Dermis blood vessel endothelial cell (primary cell): ENCODE measurements around the gene COPS8. TPM values are rescaled to one million over a fixed set of nuclear protein-coding genes. Genes with fewer than 3 reads are reported as not detected.

Experiments used
- DNase-seq: peaks from one replicate; pipeline ENCODE4 v3.0.0; 2010
- total RNA-seq: library from RNA; depleted of rRNA; stranded (reverse); fragments of >200 nt; gene quantifications from 2 replicates; pipeline ENCODE4 v1.2.3, GENCODE V29; 2014

Gene COPS8
- total RNA-seq, 1 donor from 2014 or later: 80.2 TPM

DNA sequence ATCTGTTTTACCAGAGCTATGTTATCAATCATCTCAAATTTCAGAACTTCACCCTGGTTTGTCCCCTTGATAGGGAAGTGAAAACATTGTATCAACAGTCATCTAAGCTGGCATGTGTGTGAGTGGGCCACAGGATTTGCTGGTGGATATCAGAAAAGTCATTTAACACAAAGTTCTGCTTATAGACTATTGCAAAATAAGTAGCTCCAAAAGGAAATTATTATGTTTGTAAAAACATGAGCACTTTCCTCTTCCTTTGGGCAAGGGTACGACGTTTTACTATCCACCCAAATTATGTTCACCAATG is 20.7 kb upstream of the COPS8 start:
- DNase-seq: no peak

DNA sequence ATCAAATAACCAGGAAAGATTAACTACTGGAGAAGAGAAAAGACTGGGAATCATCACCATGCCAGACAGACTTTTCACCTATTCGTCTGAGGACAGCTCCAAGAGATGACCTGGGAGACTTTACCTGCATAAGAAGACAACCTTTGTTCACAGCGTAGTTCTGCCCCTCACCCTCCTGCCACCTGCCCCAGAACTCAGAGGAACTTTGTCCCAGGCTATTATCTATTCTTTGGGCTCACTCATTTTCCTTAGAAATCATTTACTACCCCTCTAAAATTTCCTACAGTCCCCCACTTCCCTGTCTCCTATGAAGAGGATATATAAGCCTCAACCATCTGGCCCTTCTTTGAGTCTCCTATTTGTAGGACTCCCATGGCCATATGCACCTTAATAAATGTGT is 19.3 kb upstream of the COPS8 start:
- no peak for DNase-seq

DNA sequence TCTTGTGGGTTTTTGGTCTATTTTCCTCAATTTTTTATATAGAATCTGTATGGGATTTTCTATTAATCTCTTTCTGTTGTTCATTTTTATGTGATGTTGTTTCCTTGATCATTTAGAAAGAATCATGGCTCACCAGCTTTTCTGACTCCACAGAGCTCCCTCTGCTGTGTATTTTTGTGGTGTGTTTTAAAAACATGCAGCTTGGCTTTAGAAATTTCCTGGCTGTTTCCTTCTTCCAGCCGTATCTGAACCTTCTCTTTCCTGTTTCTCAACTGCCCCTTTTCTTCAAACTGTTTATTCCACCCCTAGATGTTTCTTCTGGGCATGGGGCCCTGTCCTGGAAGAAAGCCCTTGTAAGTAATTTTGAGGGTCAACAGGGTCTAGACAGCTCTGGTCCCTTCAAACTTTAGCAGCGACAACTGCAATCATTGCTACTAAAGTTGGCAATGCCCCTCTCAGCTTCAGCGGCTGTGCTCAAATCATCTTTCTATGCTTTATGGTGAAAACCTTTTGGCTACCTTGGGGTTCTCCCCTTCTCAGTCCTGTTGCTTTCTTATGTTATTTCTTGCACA is 17.6 kb upstream of the COPS8 start:
- peak; percentile 50 for DNase-seq

DNA sequence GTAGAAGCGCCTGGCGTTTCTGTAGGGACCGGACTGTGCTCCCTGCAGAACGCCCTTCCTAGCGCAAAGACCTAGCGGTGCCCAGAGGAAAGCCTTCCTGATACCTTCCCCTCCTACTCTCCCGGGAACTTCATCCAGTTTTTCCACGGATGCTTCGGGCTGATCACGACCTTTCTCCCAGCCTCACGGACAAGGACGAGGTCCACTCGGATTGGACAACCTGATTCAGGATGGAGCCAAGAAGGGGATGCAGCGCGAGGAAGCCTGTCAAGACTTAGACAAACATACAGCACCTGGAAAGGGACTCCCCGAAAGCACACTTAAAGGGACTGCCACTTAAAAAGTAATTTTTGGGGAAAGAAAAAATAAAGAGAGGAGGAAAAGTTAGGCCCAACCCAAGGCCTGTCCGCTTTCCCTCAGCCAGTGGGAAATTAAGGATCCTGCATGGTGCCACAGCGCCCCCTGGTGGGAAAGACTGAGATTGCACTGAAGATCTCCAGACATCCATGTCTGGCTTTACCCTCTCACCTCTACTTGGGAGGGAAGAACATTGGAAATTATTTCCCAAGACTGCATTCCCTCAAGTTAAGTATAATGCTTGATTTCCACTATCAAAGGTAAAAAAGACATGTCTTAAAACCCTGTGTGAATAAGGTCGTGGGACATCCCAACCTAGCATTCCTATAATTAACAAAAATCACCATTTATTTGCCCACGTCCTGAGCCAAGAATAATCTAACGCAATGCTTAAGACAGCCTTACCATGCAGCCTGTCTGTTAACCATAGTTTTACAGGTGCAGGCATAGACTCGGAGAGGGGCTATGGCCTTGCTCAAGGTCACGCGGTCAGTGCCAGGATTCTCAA is 13.4 kb upstream of the COPS8 start:
- DNase-seq: peak; percentile 85

DNA sequence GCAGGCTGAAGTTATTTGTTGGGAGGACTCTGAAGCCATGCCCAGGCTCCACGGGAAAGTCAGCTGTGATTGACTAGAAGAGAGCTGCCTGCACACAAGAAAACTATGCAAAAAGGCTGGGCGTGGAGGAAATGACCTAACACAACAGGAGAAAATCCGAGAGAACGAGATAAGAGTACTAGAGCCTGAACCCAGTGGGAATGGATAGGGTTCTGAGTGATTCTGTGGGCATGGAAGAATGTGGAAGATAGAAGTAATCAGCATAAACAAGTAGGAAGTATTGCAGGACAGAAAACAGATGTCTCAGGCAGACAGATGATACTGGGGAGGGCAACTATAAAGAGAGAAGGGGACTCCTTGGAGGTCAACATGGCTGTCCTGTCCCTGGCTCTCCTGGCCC is 12.1 kb upstream of the COPS8 start:
- peak; percentile 76 for DNase-seq

DNA sequence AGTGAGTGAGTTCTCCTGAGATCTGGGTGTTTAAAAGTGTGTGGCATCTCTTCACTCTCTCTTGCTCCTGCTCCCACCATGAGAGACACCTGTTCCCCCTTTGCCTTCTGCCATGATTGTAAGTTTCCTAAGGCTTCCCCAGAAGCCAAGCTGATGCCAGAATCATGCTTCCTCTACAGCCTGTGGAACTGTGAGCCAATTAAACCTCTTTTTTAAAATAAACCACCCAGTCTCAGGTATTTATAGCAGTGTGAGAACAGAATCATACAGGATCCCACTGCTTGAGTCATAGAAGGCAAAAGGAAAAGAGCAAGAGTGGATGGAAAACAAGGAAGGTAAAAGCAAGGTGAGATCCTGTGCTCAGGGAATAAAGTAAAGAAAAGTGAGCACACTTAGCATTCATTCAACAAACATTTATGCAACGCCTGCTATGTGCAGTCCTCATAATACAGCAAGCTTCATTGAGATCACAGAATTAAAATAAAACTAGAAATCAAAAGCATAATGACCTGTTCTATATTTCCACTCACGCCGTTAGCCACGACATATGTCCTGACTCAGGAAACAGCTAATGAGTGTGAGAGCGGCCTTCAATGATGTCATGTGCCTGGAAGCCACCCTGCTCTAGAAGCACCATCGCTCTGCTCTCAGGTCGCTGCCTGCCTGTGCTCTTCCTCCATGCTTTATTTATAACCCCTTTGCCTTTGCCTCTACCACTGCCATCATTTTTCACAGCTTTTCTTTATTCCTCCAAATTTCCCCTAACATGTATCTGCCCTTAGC is 11.3 kb upstream of the COPS8 start:
- peak; percentile 63 for DNase-seq

DNA sequence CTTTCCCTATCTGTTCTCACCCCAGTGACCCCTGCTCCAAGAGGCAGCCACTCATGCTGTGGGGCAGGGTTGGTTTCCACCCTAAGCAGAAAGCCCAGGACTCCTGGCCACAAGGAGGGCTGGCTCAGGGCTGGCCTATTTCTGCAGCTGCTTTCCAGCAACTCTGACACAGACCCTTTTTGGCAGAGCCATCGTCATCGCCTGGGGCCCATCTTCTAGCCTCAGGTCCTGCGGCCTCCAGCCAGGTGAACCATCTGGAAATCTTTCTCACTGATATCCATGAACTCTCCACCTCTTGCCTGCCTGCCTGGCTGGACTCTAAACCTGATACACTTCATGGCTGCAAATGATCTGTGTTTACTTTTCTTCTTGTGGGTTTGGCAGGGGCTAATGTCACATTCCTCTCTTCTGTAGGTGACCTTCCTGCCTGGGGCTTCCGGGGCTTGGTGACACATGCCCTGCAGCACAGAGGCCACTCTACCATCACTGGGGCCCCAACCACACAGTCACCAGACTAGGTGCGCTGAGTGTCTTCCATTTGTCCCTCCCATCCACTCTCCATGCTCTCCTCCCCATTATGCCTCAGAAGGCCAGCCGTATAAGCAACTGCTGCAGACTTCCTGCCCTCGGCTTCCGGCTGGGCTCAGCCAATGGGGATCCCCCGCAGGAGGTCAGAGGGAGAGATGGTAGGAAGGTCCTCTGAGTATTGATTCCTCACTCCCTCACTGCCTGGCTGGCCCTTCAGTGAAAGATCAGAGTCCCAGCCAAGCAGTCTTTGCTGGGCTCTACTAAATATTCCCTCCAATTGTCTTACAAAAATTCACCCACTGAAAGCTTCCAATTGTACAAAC is 9.7 kb upstream of the COPS8 start:
- no peak for DNase-seq

DNA sequence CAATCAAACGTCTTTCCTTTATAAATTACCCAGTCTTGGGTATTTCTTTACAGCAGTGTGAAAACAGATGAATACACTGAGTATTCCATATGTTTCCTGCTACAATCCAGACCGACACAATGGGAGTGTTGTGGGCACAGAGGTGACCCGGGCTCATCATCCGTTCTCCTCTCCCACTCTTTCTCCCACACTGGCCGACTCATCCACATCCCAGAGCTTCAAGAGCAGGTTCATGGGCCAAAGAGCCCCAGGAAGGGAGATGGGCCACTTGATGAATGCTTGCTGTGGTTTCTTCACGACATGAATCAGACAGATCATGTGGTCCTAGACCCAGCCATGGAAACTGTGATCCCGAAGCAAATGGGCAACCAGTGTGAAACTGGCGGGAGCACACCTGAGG is 4.1 kb upstream of the COPS8 start:
- DNase-seq: no peak

DNA sequence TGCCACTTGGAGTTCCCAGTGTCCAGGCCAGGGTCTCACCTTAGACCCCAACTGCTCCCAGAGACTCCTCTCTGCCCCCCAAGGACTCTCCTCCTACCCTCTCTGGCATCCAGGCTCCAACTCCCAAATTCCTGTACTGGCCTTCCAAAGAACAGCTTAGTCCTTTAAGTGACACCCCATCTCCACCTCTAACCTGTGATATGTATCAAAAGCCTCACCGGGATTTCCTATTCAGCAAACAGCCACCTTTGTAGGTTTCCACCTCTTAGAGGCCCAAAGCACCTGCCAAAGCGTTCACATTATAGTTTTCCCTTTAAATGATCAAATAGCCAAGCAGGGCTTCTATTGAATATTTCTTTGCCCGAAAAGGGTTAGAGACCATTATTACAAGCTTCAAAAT is 2.7 kb upstream of the COPS8 start:
- DNase-seq: no peak

DNA sequence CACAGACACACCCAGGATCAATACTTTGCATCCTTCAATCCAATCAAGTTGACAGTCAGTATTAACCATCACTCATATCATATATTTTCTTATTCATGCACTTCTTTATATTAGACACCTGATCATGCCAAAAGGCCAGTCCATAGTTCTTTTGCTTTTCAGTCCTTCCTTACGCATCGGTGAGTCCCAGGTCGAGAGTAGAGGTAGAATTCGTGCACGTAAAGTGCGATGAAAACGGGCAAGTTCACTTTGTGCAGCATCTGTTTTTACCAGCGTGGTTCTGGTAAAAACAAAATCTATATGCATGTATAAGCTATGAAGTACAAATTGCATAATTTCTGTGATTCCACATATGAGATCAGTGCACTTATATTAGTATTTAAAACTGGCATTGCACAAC is 1.2 kb upstream of the COPS8 start:
- no peak for DNase-seq

DNA sequence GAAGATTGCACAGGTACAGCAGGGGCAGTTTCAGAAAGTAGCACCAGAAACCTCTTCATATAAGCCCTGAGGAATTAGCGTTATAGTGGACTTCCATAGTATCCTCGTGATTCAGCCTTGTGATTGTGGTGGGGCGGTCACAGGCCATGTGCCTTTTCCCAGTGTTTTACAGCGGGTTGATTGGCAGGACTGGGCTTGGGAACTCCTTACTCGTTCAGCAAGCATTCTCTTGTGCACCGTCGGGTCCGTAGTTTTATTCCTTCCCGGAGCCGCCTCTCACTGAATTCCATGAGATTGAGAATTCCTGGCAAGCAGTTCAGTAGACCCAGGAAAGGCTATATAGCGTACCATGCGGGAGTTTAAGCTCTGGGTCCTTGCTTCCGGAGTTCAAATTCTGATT is 5.2 kb downstream of the COPS8 start:
- DNase-seq: no peak

DNA sequence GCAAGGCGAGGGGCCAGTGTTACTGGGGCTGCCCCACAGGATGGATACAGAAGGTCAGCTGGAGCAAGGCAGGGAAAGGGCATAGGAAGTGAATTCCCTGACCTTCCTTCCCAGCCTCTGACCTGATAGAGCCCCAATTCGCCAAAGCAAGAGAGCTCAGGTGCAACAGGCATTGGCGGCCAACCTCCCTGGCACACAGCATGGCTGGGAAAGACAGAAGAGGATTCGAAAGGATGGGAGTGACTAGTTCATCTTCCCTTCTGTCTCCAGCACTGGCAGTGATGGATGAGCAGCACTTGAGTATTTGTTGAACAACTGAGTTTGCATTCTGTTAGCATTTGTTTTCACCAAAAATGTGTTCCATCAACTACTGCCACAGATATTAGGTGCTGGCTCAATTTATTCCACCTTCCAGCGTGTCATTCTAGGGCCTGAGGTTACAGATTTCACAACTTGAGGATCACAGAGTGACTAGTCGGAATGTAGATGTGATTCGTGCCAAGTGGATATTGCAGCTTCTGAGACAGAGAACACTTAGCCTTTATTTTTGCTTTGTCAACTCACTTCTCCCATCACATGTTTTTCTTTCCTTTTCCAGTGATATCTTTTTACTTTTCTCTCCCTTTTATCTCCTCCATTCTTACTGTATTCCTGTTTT is 6.2 kb downstream of the COPS8 start:
- DNase-seq: no peak

DNA sequence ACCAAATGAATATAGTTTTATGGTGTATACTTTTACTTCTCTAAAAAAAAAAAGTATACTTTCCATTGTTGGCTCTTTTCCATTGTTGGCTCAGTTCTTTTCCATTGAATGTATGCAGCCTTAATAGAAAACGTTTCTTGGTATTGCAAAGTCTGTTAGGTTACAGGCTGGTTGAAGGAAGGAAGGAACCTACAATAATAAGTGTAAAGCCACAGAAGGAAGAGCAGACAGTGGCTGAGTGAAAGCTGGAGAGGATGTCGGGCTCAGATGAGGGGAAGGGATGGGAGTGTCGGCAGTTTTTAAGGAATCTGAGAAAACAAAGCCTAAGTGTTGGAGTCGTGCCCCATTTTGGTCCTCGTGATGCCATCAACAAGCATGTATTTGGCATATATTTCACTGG is 6.8 kb downstream of the COPS8 start:
- DNase-seq: peak; percentile 49

DNA sequence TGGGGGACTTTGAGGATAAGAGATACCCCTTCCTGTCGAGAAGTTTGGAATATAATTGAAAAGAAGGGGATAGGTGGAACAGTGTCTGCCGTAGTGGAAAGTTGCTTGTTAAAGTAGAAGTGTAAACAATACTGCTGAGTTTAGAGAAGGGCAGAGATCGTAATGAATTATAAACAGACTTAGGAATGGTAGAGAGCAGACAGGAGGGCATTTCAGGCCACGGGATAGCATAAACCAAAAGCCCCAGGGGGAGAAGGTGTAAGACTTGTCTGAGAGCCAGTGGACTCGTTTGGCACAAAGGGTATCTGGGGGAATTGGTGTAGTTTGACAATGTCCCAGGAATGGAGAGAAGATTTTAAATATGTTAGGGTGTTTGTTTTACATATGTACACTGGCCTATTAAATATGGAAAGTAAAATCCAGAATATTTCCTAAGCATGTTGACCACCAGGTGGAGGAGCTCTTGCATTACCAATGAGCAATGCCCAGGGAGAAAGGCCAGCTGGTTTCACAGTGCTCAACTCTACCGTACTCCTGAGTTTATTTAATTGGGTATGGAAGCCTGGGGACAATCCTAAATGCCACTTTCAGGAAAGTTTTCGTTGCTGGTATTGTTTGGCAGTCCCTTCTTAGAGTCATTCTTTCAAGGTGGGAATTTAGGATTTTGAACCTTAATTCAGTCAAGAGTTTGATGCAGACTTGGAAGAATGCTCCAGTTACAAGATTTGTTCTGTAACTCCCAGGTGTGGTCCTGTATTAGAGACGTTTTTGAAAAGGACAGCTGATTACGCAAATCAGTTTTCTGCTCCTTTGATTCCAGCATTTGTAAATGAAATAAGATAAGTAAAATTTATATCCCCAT is 7.5 kb downstream of the COPS8 start:
- peak; percentile 89 for DNase-seq

DNA sequence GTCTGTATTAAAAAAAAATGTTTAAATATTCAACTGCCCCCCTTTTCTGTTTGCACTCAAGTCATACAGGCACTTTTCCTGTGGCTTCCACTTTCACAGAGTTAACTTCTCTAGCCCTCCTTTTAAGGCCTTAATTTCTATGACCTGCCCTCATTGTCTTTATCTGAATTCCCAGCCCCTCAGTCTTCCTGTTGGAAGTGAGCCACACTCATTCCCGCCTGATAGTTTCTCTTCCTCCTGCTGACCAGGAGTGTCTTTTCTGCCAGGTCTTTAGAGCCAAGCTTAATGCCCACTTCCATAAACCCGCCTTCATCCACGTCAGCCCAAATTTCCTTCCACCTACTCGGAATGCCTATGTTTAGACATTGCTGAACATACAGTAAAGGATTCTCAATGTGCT is 10.5 kb downstream of the COPS8 start:
- peak; percentile 93 for DNase-seq

DNA sequence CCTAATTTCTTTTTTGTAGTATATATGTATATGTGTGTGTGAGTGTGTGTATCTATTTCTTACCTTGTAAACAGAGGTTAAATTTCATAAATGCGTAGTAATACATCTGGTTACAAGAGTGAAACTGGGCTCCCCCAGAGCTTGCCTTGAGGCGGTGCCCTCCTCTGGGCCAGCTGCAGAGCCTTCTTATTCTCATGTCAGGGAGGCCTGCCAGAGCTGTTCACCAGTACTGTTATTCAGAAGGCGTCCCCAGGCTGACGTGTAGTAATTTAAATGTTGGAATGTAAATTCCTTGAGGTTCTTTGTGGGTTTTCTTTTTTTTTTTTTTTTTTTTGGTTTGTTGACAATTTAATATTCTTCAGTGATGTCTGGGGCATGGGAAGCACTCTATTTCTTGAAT is 11.2 kb downstream of the COPS8 start:
- DNase-seq: peak; percentile 41

DNA sequence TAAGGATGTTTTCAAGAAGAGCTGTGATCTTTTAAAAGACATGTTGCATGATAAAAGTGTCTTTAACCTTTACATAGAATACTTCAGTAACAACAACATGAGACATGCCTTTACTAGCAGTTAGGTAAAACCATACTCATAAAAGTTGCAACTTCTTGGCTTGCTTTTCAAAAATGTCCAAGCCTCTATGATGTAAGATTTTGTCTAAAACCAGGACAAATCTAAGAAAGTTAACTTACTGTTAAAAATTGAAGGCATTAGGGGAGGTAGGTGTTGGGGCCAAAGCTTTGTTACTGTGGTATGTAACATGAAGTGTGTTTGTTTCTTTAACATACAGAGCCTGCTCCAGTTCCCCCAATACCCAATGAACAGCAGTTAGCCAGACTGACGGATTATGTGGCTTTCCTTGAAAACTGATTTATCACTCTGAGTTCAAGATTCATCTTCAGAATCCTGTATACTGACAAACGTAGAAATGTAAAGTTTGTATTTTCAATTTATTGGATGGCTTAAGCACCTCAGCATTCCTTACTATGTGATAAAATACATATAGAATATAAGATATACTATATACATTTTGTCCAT is 11.7 kb downstream of the COPS8 start:
- peak; percentile 14 for DNase-seq

DNA sequence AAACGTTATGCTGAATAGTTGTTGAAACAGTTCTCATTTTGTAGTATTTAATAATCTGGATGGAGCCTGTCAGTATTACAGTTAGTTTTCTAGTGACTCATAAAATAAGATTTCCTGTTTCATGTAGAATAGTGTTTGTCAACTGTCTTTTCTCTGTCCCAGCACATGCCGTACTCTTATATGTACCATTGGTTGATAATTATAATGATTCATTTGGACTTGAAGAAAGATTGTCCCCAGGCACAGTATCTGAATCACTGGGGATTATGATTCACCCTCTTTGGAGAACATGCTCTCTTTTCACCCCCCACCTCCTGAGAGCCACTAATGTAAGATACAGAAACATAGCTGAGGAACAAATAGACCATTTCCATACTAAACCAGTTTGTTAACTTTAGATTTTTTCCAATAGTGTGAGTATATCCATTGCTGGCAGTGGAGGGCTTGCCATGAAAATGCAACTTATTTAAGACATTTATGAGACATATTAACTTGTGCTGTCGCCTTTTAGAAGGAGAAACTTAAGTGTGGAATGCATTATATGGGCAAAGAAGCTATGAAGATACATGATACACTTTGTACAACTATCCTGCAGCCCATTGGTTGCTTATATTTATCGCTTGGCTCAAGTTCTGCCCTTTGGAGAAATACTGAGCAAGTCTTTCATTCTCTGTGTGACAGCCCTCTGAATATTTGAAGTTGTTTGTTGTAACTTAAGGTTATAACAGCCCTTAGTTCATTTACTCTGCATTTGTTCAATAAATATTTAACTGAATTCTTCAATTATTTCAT is 12.4 kb downstream of the COPS8 start:
- peak; percentile 89 for DNase-seq

DNA sequence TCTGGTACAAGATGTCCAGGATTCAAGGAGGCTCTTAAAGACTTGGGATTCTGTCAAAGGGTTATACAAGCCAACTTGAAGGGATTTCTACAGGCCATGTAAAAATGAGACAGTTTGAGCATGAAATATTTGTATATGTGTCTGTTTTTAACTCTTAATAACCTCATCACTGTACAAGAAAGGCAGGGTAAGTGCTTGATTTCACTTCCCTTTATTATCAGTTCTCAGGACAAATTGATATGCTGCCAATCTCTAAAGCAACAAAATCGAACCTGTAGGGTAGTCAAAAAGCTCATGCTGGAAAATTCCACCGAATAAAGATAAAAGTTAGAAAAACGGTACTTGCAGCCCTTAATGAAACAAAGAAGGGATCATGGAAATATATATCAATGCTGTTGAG is 14.1 kb downstream of the COPS8 start:
- no peak for DNase-seq
